ENCODE results near the gene SPATA13.

The SPATA13 gene

GRCh38 chr13:24223341-24224231, 63.1 kb downstream of the SPATA13 start:
- no peak for DNase-seq (ENCODE audit: low spot score)

- DNase-seq (ENCODE audit: low spot score): no peak
These were observed 63.7 kb downstream of the SPATA13 start for GRCh38 chr13:24224232-24224680.

DNA sequence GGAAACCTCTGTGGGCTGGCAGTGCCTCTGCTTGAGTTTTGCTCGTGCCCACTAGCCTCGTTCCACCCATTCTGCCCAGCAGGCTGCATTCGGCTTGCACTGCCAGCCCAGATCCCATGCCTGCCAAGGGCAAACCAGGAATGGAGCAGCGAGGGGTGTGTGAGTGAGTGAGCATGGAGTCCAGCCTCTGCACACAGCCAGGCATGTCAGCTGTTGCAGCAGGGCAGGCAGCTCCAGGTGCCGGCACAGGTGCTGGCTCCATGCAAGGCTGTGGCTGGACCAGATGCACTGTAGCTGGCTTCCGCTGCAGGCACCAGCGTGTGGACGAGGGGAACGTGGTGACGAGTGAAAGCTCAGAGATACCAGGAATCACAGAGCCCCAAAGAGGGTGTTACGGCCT, 64.5 kb downstream of the SPATA13 start:
- no peak for DNase-seq (ENCODE audit: low spot score)

- DNase-seq (ENCODE audit: low spot score): no peak
These were observed 65.4 kb downstream of the SPATA13 start for GRCh38 chr13:24225930-24226329.

DNA sequence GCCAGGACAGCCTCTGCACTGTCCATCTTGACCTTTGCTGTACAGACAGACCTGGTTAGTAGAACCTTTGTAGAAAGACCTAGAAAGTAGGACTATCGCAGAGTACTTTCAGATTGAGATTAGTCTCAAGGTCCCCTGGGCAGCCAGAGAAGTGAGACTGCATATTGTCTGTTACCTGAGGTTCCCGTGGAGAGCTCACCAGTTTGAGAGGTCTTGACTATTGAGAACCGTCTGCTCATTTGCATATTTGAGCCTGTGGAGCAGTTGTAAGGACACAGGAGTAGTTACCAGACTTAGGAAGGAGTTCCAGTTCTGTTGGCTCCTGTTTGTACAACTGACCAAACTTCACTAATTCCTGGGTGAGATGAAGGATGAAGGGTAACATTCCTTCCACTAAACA, 66.2 kb downstream of the SPATA13 start:
- DNase-seq (ENCODE audit: low spot score): no peak

DNA sequence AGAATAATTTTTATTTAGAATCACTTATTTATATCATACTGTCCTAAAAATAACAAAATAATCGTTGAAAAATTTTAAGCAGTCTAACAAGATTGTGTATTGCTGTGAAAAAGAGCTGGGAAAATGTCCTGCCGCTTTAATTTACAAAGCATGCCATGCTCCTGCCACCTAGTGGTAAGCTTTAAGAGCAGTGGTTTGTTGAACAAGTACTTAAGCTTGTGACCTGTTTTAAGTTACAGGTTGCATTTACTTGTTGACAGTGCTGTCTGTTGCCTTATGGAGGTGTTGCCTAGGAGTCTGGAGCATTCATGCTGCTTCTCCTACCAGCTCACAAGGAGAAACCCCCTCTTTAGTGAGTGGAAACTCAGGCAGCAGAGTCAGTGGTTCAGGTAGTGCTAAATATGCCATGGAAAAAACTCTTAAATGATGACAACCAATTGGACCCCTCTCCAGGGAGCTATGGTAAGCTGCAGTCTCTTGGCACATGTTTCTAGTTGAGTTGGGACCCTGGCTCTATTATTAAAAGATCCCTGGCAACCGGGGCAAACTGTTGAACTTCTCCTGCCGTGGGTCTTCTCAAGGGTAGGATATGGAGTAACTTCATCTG, 68.4 kb downstream of the SPATA13 start:
- peak; percentile 66 for DNase-seq (ENCODE audit: low spot score)

- no peak for DNase-seq (ENCODE audit: low spot score)
These were observed 70.0 kb downstream of the SPATA13 start for GRCh38 chr13:24230428-24231072.

- no peak for DNase-seq (ENCODE audit: low spot score)
These were observed 70.9 kb downstream of the SPATA13 start for GRCh38 chr13:24231377-24231776.

- DNase-seq (ENCODE audit: low spot score): no peak
These were observed 71.5 kb downstream of the SPATA13 start for GRCh38 chr13:24232037-24232436.

DNA sequence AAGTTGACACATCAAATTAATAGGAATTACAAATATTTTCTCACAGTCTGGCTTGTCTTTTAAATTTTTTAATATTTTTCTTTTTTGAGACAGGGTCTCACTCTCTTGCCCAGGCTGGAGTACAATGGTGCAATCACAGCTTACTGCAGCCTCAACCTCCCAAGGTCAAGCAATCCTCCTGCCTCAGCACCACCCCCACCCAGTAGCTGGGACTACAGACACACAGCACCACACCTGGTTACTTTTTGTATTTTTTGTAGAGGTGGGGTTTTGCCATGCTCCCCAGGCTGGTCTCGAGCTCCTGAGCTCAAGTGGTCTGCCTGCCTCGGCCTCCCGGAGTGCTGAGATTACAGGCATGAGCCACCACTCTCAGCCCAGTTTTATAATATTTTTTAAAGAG, 72.0 kb downstream of the SPATA13 start:
- no peak for DNase-seq (ENCODE audit: low spot score)

GRCh38 chr13:24233351-24233901, 72.9 kb downstream of the SPATA13 start:
- DNase-seq (ENCODE audit: low spot score): no peak

GRCh38 chr13:24234200-24234915, 73.8 kb downstream of the SPATA13 start:
- DNase-seq (ENCODE audit: low spot score): no peak

DNA sequence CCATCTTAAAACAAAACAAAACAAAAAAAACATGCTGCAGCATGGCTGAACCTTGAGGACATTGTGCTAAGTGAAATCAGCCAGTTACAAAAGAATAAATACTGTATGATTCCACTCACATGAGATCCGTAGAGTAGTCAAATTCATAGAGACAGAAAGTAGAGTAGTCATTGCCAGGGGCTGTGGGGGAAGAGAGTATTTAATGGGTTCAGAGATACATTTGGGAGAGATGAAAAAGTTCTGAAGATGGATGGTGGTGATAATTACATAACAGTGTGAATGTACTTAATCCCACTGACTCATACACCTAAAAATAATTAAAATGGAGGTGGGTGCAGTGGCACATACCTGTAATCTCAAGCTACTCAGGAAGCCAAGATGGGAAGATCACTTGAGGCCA, 76.8 kb downstream of the SPATA13 start:
- DNase-seq (ENCODE audit: low spot score): no peak

GRCh38 chr13:24241336-24241735, 80.8 kb downstream of the SPATA13 start:
- no peak for DNase-seq (ENCODE audit: low spot score)

DNA sequence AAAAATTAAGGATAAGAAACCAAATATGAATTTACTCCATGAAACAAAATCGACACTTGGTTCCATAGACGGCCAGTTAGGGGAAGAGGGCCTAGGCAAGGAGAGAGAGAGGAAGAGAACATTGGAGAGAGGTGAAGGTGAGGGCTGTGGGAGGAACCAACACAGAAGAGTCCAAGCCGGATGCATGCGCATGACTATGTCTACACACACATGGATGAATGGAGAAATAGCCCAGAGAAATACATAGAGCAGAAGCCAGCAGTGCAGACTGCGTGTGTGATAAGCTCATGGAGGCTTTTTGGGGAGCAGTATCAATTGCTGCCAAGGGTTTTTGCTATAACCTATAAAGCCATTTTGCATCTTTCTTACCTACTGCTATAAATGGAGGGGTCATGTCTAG, 81.6 kb downstream of the SPATA13 start:
- DNase-seq (ENCODE audit: low spot score): no peak

- no peak for DNase-seq (ENCODE audit: low spot score)
These were observed 82.8 kb downstream of the SPATA13 start for GRCh38 chr13:24243302-24243701.

DNA sequence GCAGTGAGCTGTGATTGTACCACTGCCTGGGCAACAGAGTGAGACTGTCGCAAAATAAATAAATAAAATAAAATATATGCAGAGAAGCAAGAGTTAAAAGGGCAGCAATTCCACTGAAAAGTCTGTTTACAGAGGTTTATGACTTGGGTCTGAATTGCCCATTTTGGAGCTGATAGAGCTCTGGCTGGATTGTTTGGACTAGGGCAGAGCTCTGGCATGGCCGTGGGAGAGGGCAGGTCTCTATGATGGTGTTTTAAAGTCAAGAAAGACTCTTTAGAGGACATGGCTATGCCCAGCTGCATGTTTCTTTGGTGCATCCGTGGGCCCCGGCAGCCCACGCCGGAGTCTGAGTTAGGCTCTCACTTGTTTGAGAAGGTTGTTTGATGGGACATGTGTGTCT, 84.3 kb downstream of the SPATA13 start:
- DNase-seq (ENCODE audit: low spot score): no peak

- DNase-seq (ENCODE audit: low spot score): no peak
These were observed 86.5 kb downstream of the SPATA13 start for GRCh38 chr13:24247016-24247415.

DNA sequence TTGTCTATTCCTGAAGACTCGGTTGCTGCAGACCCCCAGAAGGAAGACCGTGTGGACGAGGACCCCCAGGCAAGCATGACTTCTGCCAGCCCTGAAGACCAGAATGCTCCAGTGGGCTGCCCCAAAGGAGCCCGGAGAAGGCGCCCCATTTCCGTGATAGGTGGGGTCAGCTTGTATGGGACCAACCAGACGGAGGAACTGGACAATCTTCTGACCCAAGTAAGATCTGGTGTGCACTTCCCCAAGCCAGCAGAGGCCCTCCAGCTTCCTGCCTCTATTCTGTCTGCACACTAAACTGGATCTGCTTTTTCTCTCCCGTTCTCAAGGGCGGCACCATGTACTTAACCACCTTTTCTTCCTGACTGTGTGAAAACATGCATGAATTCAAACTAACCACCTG, 89.1 kb downstream of the SPATA13 start:
- DNase-seq (ENCODE audit: low spot score): no peak

- DNase-seq (ENCODE audit: low spot score): no peak
These were observed 90.0 kb downstream of the SPATA13 start for GRCh38 chr13:24250376-24251057.

GRCh38 chr13:24251525-24251924, 91.0 kb downstream of the SPATA13 start:
- DNase-seq (ENCODE audit: low spot score): no peak

Data from AG20443 (cell line).